Upper lobe of left lung (tissue), 4 donors: Measurements from ENCODE around the gene KRT8.

Experiments
- CTCF ChIP-seq, 6 experiments: fragments of 450-650 bp in 4 of 6; fragments of 200-600 bp in 2 of 6; sonication (generic) in 2 of 6; IDR thresholded peaks; one replicate each; pipeline ENCODE4 v1.5.1; 2016 to 2019; ENCODE audit warnings: antibody characterized with exemption in 6 of 6
- POLR2A ChIP-seq, 4 donors: fragments of 450-650 bp; IDR thresholded peaks; one replicate each; pipeline ENCODE4 v1.5.1; 2016 to 2017; ENCODE audit warnings: antibody characterized with exemption in 4 of 4, mild to moderate bottlenecking in 2 of 4
- POLR2AphosphoS5 ChIP-seq, 2 donors: sonication (generic); formaldehyde crosslinking; IDR thresholded peaks; one replicate each; pipeline ENCODE4 v1.5.1; 2017; ENCODE audit warnings: antibody characterized with exemption in 2 of 2

- TF ChIP-seq CTCF (IDR thresholded peaks at IDR 0.05) (no peak), POLR2AphosphoS5 (IDR thresholded peaks at IDR 0.05) (no peak), POLR2A (IDR thresholded peaks at IDR 0.05) (no peak)
Observed at GRCh38 chr12:52927964-52928363, 23.1 kb upstream of the KRT8 start.
